GM23338 (cell line): ENCODE measurements around the gene PKD2L1.
"Not testable (repeated sequence)": the region's sequence is repeated elsewhere in the genome, so short reads cannot be mapped to it uniquely, and the experiment has no call there.

Experiments
- CREB1 ChIP-seq: fragments of 250-450 bp; sonication (Bioruptor Pico); IDR thresholded peaks from 2 replicates; pipeline ENCODE4 v1.5.0; 2020; ENCODE audit warnings: low read depth, mild to moderate bottlenecking, moderate library complexity
- EZH2 ChIP-seq: fragments of 200-600 bp; sonication (generic); IDR thresholded peaks from one replicate; pipeline ENCODE4 v1.8.0; 2017; ENCODE audit warnings: antibody characterized with exemption, mild to moderate bottlenecking, low read depth; ENCODE audit not compliant: unreplicated experiment
- EZH2phosphoT487 ChIP-seq: fragments of 200-600 bp; sonication (generic); IDR thresholded peaks from one replicate; pipeline ENCODE4 v1.8.1; 2018; ENCODE audit warnings: antibody characterized with exemption; ENCODE audit not compliant: unreplicated experiment
- JUNB ChIP-seq: IDR thresholded peaks from one replicate; pipeline ENCODE4 v1.6.1; 2016; ENCODE audit warnings: antibody characterized with exemption; ENCODE audit not compliant: unreplicated experiment
- NANOG ChIP-seq: IDR thresholded peaks from 2 replicates; pipeline ENCODE4 v1.6.1; 2016; ENCODE audit warnings: antibody characterized with exemption, borderline replicate concordance
- POLR2AphosphoS5 ChIP-seq: IDR thresholded peaks from 2 replicates; pipeline ENCODE4 v1.6.1; 2016; ENCODE audit warnings: antibody characterized with exemption, low read depth
- REST ChIP-seq: IDR thresholded peaks from one replicate; pipeline ENCODE4 v1.6.1; 2018; ENCODE audit warnings: antibody characterized with exemption; ENCODE audit not compliant: unreplicated experiment
- STAT1 ChIP-seq: IDR thresholded peaks from one replicate; pipeline ENCODE4 v1.6.1; 2016; ENCODE audit warnings: antibody characterized with exemption; ENCODE audit not compliant: unreplicated experiment
- ZNF114 ChIP-seq: fragments of 250-450 bp; sonication (Bioruptor Pico); IDR thresholded peaks from 2 replicates; pipeline ENCODE4 v1.5.0; 2020; ENCODE audit warnings: mild to moderate bottlenecking, moderate library complexity
- ZNF331 ChIP-seq: fragments of 250-450 bp; sonication (Bioruptor Pico); IDR thresholded peaks from 2 replicates; pipeline ENCODE4 v1.5.0; 2020; ENCODE audit warnings: low read depth, mild to moderate bottlenecking, moderate library complexity
- TF ChIP-seq, protein P1 (sequence below), 2 experiments: fragments of 200-600 bp in 1 of 2; sonication (generic) in 1 of 2; conservative IDR thresholded peaks; 2 replicates each; pipeline versions ENCODE4 v1.5.1 to v1.6.1; 2016 to 2017; ENCODE audit warnings: antibody characterized with exemption in 2 of 2, low read depth in 2 of 2, mild to moderate bottlenecking in 2 of 2, moderate library complexity in 1 of 2
- TF ChIP-seq, protein P2 (sequence below): IDR thresholded peaks from 2 replicates; pipeline ENCODE4 v1.6.1; 2016; ENCODE audit warnings: antibody characterized with exemption

DNA sequence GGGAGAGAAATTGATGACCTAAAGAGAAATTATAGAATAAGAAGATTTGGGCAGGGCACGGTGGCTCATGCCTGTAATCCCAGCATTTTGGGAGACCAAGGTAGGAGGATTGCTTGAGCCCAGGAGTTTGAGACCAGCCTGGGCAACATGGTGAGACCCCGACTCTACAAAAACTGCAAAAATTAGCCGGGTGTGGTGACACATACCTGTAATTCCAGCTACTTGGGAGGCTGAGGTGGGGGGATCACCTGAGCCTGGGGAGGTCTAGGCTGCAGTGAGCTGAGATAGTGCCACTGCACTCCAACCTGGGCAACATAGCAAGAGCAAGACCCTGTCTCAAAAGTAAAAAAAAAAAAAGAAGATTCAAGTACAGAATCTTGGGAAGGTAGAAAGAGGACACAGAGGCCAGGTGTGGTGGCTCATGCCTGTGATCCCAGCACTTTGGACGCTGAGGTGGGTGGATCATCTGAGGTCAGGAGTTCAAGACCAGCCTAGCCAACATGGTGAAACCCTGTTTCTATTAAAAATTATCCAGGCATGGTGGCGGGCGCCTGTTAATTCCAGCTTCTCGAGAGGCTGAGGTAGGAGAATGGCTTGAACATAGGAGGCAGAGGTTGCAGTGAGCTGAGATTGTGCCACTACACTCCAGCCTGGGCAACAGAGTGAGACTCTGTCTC lies 44.8 kb upstream of the PKD2L1 start:
- not testable (repeated sequence) for TF ChIP-seq EZH2; EZH2phosphoT487; CREB1; REST; POLR2AphosphoS5; ZNF331 (CRISPR knock-in tag); STAT1; NANOG; JUNB; ZNF114 (CRISPR knock-in tag)
- TF ChIP-seq, protein P1, sequence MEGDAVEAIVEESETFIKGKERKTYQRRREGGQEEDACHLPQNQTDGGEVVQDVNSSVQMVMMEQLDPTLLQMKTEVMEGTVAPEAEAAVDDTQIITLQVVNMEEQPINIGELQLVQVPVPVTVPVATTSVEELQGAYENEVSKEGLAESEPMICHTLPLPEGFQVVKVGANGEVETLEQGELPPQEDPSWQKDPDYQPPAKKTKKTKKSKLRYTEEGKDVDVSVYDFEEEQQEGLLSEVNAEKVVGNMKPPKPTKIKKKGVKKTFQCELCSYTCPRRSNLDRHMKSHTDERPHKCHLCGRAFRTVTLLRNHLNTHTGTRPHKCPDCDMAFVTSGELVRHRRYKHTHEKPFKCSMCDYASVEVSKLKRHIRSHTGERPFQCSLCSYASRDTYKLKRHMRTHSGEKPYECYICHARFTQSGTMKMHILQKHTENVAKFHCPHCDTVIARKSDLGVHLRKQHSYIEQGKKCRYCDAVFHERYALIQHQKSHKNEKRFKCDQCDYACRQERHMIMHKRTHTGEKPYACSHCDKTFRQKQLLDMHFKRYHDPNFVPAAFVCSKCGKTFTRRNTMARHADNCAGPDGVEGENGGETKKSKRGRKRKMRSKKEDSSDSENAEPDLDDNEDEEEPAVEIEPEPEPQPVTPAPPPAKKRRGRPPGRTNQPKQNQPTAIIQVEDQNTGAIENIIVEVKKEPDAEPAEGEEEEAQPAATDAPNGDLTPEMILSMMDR (conservative IDR thresholded peaks at IDR 0.05; ENCODE audit: low read depth in 2 of 2), result not testable (repeated sequence)
- TF ChIP-seq, protein P2, sequence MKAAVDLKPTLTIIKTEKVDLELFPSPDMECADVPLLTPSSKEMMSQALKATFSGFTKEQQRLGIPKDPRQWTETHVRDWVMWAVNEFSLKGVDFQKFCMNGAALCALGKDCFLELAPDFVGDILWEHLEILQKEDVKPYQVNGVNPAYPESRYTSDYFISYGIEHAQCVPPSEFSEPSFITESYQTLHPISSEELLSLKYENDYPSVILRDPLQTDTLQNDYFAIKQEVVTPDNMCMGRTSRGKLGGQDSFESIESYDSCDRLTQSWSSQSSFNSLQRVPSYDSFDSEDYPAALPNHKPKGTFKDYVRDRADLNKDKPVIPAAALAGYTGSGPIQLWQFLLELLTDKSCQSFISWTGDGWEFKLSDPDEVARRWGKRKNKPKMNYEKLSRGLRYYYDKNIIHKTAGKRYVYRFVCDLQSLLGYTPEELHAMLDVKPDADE, result not testable (repeated sequence)
